Vagina (tissue), 2 donors: ENCODE data around the gene NFASC.

ENCODE experiments used
- POLR2A ChIP-seq, 2 donors: fragments of 450-650 bp; IDR thresholded peaks; one replicate each; pipeline ENCODE4 v1.6.1; 2017; ENCODE audit warnings: antibody characterized with exemption in 2 of 2, mild to moderate bottlenecking in 2 of 2, moderate library complexity in 2 of 2
- POLR2AphosphoS5 ChIP-seq, 2 donors: sonication (generic); formaldehyde crosslinking; IDR thresholded peaks; one replicate each; pipeline ENCODE4 v1.9.0; 2017; ENCODE audit warnings: antibody characterized with exemption in 2 of 2, mild to moderate bottlenecking in 2 of 2, low read depth in 1 of 2; ENCODE audit not compliant: insufficient read depth in 1 of 2
- TF ChIP-seq, protein P1 (sequence below), 3 experiments: fragments of 450-650 bp in 2 of 3; fragments of 200-600 bp in 1 of 3; sonication (generic) in 1 of 3; IDR thresholded peaks; one replicate each; pipeline ENCODE4 v1.5.1; 2017 to 2019; ENCODE audit warnings: antibody characterized with exemption in 3 of 3, mild to moderate bottlenecking in 2 of 3, moderate library complexity in 2 of 3

DNA sequence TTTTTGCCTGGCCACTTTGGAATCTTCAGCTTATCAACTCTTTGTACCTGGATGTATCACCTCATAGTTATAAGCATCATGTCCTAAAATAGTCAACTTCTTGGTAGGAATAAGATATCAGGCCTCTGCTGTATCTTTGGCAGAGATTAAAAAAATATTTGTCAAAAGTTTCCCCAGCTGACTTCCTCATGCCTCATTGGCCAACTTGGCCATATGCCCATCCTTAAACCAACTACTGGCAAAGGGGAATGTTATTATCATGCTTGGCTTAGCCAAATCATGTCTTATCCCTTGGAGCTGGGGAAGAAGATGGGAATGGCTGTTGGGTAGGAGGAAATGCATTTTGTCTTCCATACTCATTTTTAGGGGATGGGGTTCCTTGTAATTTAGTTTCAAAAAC is 23.4 kb downstream of the NFASC start:
- TF ChIP-seq, protein P1, sequence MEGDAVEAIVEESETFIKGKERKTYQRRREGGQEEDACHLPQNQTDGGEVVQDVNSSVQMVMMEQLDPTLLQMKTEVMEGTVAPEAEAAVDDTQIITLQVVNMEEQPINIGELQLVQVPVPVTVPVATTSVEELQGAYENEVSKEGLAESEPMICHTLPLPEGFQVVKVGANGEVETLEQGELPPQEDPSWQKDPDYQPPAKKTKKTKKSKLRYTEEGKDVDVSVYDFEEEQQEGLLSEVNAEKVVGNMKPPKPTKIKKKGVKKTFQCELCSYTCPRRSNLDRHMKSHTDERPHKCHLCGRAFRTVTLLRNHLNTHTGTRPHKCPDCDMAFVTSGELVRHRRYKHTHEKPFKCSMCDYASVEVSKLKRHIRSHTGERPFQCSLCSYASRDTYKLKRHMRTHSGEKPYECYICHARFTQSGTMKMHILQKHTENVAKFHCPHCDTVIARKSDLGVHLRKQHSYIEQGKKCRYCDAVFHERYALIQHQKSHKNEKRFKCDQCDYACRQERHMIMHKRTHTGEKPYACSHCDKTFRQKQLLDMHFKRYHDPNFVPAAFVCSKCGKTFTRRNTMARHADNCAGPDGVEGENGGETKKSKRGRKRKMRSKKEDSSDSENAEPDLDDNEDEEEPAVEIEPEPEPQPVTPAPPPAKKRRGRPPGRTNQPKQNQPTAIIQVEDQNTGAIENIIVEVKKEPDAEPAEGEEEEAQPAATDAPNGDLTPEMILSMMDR (IDR thresholded peaks at IDR 0.05) = no peak
- TF ChIP-seq POLR2A (IDR thresholded peaks at IDR 0.05) (no peak), POLR2AphosphoS5 (IDR thresholded peaks at IDR 0.05; ENCODE audit: insufficient read depth in 1 of 2, low read depth in 1 of 2) (no peak)
